DMS79 (cell line): ENCODE results near the gene DOCK9.

Experiments
- DNase-seq: peaks from one replicate; lab custom pipeline; 2025; lab: John Stamatoyannopoulos, UW

DOCK9 gene

DNA sequence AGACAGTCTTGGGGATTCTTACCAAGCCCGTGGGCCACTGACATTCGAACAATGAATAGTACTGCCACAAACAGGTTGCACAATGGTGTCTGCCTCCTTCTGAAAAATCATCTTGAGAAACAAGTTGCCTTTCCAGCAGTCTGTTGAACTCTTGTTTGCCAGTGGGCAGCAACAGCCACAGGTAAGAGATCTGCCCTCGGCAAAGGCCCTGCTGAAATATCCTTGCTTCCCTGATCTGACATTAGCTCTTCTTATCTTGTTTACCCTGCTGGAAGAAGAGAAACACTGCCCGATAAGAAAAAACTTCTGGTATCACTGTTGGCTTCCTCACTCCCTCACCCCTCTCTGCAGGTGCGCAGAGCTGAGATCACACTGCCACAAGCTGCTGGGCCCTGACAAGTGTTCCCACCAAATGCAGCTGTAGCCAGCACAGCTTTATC, 2.0 kb downstream of the DOCK9 start:
- no peak for DNase-seq

DNA sequence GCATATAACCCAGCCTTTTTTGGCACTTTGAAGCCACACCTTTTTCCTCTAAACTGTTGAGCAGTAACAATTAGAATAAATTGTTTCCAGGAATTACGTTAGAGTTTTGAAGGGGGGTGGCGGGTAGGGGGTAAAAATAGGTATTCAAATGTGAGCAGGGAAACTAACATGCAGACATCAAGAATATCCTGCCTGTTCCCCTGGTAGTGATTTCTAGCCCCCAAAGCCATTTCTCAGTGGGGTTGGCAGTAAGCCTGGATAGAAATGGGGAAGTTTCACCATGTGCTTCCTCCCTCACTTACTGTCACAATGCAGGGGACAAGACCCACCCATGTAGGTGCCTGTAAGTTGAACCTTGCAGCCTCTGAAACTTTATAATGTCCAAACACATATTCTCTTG, 3.8 kb downstream of the DOCK9 start:
- DNase-seq, result no peak

DNA sequence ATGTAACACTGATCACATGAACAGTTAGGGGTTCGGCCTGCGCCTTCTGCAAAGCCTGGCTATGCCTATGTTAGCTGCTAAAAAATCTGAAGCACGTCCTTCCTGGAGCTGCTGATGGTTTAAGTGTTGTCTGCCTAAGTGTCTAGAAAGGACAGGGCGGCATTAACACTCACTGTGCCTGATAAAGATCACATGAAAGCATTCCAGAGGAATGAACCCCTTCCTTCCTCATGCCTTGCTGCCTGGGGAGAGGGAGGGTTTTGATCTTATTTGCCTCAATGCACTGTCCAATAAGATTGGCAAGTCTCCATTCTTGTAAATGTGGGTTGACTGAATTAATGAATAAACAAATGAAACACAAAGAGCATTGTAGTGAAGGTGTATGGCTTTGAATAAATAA, 5.2 kb downstream of the DOCK9 start:
- DNase-seq, result no peak

DNA sequence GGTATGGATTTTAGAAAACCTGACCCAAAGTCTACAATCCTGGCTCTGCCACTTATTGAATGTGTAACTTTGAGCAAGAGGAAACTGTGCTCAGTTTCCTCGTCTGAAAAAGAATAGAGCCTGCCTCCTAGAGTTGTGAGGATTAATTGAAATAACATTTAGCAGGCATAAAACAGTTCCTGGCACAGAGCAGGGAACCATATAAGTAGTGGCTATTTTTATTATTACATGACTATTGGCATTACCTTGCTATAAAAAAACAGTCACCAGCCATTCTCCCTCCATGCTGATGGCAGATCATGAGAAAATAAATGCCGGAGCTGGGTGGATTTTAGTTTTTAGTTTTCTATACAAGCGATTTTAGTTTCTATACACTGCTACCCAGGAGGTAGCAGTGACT, 5.8 kb downstream of the DOCK9 start:
- no peak for DNase-seq

DNA sequence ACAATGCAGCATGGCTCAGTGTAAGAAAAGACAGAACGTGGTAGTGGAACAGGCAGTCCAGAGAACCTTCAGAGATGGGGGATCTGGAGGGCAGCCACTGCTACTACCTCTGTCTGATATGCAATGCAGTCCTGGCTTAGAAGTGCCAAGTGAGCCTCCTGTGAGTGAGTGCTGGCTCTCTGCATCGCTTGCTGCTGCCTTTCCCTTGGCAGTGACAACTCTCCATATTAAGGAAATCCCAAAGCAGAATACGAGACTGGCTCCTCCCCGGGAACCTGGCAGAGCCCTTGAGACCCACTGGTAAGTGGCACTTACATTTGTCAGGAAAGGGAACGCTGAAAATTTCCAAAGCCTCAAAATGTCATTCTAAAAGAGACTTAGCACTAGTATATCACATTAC, 7.5 kb downstream of the DOCK9 start:
- DNase-seq, result no peak

DNA sequence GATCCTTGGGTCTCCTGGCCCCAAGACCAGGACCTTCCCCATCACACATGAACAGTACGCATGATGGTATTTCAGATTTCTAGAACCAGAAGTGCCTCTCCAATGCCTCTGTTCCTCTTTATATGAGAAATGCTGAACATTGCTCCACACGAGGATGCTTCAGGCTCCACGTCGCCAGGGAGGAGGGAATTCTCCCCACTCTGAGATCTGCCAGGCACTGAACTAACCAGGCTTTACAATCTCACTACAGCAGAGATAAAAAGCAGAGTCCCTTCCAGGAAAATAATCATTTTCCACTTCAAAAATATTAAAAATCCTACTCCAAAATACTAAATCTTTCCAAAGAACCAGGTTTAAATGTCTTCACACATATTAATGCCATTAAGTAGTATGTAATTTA, 10.4 kb downstream of the DOCK9 start:
- no peak for DNase-seq

DNA sequence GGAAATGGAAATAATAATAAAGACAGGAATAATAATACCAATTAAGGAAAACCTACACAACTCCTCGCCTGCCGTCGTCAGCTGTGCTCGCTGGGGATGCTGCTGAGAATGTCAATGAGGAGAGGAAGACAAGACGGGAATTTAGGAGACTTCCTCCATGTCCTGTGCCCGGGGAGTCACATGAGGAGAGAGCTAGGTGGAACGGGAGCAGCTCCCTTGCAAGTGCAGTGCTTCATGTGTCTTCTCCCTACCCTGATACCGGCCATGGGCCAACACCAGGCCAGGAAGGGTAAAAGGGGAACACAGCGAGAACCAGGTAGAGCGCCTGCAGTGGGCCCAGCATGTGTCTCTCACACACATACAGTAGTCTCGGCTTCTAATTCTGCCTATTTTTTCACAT, 11.8 kb downstream of the DOCK9 start:
- DNase-seq, result no peak

DNA sequence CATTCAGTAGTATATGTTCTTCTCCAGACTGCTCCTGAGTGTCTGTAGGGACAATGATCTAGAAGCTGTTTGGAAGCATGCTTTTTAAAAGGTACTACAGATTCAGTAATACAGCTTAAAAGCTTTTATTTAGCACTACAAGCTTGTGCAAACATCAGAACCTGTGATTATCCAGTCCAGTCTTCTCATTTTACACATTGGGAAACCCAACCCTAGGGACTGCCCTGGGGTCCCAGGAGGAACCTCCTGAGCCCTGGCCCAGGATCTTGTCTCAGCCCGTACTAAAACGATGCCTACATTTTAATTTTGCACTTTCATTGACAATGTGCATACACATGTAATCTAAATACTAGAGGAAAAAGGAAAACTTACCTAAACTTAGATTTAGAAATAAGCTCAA, 12.5 kb downstream of the DOCK9 start:
- DNase-seq, result peak; percentile 87

DNA sequence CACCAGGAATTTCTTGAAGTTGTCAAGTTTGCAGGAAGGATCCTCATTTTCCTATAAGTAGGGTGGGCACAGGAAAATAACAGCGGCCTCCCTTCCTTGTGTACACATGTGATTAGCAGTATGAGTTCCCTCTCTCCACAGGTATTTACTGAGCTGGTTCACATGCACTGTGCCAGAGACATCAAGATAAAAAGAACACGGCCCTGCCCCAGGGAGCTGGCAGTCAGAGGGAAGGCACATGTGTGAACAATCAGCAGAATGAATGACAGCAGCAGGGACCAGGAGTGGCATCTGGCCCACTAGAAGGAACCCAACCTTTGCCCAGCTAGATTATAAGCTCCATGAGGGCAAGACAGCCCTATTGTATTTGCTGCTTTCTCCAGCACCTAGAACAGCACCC, 13.9 kb downstream of the DOCK9 start:
- no peak for DNase-seq

DNA sequence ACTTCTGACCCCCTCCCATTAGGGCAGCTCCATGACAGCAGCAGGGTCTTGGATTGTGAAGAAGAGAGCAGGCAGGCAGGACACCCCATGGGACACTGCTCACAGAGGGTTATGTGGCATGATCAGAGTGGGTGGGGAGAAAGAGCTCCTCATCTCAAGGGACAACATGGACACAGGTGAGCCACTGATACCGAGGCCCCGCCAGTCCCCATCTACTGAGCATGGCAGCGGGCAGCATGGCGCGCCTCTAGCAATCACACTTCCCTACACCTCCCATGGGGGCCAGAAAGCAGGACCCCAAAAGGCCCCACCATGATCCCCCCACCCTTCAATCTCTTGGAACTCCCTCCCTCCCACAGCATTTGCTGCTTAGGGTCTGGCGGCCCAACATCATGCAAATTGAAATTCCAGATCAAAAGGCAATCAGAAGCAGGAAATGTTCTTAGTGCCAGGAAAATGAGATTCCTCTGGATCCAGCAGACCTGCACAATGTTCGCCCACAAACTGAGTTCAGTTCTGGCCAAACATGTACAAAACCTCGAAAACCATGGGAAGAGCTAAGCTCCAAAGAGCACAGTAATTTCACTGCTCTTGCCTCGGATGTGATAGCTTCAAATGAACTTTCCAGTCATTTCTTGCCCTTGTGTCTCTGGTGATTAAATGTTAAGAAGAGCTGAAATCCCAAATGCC, 14.8 kb downstream of the DOCK9 start:
- no peak for DNase-seq

DNA sequence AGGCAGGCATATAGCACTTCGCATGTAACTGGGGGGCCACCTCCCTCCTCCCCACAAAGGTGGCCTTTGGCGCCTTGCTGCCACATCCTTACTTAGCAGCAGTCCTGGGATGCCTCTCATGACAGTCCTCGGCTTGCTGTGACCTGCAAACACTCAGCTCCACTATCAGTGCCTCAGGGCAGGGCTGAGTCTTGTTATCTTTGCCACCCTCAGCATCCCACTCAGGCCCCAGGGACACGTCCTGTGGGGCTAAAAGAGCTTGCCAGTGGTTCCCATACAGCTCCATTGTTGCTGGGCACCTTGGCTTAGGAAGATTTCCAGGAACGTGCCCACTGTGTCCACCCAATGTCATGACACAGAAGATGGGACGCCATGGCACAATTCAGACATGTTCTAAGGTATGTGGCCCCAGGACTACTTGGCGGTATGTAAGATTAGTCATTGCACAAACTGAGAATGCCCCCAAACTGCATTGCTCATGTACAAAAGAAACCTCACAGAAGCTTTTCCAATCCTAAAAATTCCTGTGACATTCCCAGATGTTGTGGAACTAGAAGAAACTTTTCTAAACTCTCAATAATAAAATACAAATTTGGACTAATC, 16.3 kb downstream of the DOCK9 start:
- DNase-seq, result no peak

DNA sequence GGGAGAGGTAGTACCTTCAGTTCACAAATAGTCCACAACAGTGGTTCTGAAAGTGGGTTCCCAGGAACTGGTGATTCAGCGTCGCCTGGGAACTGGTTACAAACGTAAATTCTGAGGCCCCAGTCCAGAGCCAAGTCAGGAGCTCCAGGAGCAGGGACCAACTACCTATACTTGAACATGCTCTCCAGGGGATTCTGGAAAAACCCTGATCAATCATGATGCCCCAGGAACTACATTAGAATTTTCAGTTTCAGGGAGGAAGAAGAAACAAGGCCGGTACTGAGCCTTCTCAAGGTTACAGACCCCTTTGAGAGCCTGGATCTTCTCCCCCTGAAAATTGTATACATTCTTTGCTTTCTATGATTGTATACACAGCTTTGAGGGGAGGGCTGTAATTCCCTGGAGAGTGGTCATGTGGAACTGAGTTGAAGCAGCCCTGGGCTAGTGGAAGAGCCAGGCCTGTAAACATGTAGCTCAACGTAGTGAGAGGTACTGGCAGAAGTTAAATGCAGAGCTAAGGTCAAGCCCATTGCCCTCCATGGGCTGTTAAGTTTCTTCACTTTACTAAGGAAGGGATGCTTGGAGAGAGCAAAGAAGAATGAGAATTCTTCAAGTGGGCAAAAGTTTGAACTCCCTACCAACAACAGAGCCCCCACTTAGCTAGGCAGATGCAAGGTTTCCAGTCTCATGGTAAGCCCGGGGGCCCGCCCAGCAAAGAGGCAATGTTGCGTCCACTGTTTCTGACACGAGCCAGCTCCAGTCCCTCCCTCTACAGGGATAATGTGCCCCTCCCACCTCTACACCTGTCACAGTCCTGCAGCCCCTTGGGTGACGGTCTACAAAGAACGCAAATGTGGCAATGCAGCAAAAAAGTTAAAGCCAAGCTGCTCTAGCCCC, 17.0 kb downstream of the DOCK9 start:
- no peak for DNase-seq

DNA sequence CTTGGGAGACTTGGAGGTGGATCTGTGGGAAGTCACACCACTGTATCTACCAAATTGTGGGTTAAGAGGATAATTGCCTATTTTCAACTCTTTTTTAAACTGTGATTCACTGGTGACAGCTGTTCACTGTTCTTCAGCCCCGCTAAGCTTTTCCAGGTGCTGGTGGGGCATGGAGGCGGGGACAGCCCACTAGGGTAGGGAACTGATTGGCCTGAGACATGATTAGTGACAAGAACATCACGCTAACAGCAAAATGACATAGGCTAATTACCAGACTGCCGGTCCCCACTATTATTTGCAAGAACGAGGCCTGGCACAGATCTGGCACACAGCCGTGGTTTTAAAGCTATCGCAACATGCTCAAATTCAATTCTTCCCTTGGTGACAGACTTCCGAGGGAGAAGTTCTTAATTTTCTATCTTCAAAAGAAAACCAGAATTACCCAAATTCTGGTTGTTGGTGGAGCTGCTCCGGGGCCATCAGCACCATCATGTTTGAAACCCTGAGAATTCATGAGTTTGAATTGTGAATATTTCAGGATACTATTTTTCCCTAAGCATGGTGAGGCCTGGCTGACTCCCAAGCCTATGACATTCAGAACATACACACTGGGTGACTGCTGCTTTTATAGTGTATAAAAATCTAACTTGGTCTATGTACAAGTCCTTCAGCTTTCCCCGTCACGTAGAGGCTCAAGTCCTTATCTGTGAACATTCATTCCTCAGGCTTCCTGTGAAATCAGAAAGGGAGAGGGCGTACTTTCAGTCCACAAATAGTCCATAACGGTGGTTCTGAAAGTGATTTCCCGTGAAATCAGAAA, 17.9 kb downstream of the DOCK9 start:
- DNase-seq, result no peak

DNA sequence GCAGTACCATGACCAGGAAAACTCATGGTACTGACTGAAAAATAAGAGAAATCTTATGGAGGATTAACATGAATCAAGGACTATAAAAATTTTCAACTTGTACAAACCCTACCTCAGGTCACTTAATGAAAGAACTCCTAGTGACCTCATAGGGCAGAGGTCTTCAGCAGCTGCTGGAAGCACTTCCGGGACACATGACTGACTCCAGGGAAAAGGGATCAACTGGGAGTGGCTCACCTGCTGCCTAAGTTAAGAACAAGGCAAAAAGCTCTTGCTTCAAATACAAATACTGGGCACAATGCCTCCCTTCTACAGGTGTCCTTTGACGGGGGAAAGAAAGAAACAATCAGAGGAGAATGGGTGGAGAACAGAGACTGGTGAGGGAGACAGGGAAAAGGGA, 18.6 kb downstream of the DOCK9 start:
- DNase-seq, result no peak

DNA sequence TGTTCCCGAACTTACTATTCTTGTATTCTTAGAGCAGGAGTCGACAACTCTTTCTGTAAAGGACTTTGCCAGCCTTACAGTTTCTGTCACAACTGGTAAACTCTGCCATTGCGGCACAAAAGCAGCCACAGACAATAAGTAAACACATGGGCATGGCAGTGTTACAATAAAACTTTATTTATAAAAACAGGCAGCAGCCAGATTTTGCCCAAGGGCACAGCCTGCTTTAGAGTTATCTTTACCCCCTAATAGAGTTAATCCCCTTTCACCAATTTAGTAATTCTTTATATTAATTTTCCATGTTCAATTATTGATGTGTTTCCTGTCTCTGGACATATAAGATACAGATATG, 19.4 kb downstream of the DOCK9 start:
- no peak for DNase-seq

DNA sequence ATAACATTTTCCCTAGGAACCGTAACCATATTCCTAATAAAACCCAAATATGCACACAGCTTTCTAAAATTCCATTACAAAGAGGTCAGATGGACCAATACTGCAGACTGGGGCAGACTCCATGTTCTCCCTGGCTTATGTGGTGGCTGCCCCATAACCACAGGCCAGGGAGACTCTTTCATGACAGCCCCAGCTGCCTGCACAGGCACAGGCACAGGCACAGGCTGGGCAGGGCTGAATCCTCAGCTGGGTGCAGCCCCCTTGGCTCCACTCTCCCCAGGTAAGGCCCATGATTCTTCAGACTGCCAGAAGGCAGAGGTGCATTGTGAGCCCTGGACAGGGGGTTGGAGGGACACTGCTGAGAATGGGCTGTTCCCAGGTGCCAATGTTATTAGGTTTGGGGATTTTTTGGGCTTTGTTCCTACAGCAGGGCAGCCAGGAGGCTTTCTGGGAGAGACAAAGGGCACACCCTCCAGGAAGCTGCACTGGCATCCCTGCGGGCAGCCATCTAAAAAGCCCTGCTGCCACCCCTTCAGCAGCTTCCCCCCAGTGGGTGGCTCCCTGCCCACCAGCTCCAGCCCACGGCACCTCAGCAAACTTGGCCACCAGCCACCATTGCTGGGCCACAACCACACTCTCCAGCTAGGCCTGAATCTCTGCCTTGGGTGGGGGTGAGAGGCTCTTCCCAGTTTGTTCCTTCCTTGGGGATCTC, 20.0 kb downstream of the DOCK9 start:
- no peak for DNase-seq

DNA sequence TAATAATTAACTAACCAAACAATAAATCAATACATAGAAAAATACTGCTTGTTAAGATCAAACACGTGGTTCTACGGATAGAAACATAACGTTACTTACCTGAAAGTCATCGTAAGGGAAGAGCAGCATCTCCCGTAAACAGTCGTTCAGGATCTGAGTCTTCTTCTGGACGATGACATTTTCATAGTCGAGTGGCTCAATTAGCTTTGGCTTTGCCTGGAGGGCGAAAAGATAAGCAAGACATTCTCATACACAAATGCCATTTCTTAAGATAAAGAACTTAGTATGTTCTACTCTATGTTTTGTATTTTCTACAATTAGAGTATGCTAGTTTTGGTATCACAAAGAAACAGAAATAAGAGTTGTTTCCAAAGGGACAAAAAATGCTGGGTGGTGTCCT, 22.5 kb downstream of the DOCK9 start:
- no peak for DNase-seq

DNA sequence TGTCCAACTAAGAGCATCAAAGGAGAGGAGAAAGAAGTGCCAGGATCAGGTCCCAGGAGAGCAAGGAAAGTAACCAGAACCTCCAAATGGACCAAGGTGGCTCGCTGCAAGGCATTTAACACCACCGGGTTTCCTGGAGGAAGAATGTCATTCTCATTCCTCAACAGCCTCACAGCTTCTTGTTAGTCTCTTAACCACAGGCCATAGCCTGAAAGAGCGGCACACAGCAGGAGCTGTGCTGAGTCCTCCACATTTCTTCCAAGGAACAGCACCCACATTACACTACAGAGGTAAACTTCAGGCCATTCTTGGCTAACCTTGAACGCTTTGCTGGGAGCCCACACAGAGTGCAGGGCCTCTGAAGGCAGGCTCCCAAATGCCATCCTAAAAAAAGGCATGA, 23.6 kb downstream of the DOCK9 start:
- DNase-seq, result no peak

DNA sequence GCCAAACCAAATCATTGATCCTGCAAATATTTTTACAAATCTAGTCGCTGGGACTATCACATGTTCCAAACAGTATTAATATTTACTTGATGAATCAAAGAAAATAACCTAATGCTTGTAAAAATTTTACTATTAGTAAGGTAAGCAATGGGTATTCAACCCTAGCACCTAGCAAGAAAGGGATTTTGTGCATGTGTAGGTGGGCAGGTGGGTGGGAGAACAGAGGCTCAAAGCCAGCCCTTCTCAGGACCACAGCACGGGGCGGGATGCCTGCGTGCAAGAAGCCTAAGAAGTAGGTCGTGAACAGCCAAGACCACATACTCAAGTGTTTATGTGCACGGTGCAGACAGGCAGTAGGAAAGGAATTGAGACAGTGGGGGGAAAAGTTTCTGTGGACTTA, 26.6 kb downstream of the DOCK9 start:
- no peak for DNase-seq

DNA sequence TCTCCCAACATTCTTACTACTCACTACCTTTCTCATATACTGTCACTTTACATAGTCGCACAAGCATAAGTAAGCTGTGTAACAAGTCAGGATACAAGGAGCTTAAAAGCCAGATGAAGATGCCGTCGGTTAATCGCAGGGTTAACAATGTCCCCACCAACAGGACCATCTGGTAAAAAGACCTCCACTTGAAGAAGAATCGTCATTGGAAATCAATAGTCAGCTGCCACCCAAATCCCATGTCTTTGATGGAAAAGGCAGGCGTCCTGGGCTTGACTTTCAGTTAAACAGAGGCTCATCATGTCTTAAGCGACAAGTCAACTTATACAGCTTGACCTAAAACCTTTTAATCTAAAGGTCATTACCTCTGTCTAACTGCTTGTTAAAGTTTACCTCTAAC, 27.2 kb downstream of the DOCK9 start:
- no peak for DNase-seq

DNA sequence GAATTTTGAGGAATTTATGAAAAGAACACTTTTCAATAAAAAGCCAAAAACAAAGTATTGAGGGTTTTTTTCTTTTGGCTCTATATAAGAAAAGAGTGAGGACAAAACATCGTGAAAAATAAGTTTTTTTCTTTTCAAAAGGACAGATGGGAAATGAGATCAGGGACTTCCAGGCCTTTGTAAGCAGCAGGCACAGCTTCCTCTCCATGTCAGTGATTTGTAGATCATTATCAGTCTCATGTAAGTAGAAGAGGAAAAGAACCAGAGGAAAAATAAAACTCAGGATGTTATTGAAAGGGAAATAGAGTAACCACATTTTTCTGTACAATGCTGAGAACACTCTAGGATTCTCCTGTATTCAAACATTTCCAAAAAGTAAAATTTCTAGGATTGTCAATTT, 29.9 kb downstream of the DOCK9 start:
- no peak for DNase-seq
